Stimulated activated CD4-positive, alpha-beta T cell treated with anti-CD3 and anti-CD28 coated beads, TNF-alpha, amount 100 ng/mL, for 48 hours (primary cell): ENCODE results near the gene ZNF598.
"Not testable (repeated sequence)": the region's sequence is repeated elsewhere in the genome, so short reads cannot be mapped to it uniquely, and the experiment has no call there.

Source experiments
- DNase-seq, 3 donors: peaks; one replicate each; pipeline ENCODE4 v3.0.0-alpha.2; 2020; ENCODE audit warnings: low read depth in 3 of 3

ZNF598 gene

DNA sequence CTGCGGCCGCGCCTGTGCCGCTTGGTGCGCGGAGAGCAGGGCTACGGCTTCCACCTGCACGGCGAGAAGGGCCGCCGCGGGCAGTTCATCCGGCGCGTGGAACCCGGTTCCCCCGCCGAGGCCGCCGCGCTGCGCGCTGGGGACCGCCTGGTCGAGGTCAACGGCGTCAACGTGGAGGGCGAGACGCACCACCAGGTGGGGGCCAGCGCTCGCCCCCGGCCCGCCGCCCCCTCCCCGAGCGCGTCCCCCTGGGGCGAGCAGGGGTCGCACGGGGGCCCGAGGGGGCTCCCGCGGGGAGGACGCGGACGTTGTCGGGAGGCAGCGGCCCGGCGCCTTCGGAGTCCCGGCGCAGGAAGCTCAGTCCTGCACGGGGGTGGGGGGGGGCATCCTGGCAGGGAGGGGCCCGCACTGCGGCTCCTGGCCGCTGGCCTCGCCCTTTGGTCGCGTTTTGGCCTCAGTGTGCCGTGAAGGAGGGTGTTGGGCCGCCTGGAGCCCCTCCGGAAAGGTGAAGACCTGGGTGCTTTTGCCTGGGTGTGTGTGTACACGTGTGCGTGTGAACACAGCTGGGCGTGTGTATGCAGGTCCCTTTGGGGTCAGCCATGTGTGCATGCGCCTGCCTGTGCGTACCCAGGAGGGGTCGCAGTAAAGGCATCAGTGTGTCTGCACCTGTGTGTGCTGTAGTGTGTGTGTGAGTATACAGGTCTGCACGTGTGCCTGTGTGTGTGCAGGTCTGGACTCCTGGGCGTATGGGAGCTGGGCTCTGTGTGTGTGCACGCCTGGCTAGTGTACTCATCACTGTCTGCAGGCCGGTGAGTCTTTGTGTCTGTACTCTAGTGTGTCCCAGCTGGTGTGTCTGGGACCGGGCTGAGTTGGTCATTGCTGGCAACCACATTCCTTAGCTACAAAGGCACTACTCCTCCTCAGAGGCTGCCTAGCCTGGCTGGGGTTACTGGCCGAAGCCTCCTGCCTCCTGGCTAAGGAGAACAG is 17.7 kb upstream of the ZNF598 start:
- DNase-seq, result no peak

DNA sequence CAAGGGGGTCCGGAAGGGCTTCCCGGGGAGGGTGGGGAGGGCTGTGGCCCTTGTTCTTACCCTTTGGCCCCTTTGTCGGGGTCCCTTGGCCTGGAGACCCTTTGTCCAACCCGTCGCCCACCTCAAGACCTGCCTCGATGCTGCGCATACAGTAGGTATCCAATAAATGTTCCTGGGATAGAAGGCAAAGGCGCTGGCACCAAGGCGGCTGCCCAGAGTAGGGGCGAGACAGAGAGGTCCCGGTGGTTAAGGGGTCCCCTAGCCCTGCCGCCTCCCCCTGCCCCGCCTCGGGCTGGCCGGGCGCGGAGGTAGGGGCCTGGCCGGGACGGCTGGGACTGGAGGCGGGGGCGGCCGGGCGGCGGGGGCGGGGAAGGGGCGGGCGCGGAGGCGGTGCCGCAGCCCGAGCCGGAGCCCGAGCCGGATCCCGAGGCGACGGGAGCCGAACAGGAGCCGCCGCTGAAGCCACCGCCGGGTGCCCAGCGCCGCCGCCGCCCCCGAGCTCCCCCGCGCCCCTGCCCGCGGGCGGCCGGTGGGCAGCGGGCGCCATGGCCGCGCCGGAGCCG is 16.9 kb upstream of the ZNF598 start, which contains the start of gene NHERF2:
NHERF2 (plus strand) TSS at position 442 of the 563 bp plus-strand sequence; CDS start at position 546, 104 bp downstream.
- DNase-seq, result no peak

DNA sequence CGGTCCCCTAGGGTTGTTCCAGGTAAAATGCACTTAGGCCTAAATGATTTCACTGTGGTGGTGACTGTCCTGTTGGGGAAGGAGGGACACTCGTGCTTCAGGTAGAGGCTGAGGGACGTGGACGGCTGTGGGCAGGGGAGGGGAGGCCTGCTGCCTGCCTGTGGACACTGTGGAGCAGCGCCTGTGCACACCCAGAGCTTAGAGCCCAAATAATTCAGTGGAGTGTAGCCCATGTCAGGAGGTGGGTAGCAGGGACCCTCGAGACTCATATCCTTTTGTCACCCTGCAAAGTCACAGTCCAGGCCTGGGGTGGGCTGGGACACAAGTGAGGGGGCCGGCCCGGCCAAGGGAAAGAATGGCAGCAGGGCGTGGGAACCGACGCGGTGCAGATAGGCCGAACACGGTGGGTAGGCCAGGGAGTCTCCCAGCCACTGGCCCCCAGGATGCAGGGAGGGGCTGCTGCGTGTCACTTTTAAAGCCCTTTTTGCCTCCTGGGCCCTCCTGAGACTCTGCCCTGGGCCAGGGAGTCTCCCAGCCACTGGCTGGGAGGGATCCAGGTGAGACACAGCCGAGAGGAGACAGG is 16.3 kb upstream of the ZNF598 start:
- DNase-seq, result no peak

DNA sequence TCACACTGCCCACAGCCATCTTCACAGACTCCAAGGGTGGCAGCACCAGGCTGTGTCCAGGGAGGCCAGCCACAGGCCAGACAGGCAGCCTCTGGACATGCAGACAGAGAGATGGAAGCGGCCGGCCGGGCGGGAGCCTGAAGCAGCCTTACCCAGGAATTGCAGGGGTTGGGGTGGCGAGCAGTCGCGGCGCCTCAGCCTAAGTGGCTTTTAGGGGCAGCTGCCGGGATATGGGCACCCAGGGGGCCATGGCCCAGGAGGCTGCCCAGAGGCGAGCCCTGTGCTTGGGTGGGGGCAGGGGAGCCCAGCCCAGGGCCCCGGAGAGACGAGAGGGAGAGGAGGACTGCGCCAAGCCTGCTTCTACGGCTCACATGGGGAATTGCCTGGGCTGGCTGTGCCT is 15.6 kb upstream of the ZNF598 start:
- no peak for DNase-seq

DNA sequence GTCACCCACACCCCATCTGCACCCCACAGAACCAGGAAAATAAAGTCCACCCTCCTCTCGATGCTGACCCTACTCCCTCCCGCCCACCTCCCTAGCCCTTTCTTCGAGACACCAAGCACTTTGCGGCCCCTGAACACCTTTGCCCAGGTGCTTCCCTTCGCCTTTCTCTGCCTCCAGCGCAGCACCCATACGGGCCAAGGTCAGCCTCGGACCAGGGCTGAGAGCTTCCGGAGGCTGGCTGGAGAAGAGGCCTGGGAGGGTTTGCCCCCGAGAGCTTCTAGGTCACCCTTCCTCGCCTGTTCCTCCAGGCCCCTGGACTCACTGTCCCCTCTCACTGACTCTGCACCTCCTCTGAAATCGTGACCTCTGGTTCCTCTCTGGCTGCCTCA is 14.4 kb upstream of the ZNF598 start:
- no peak for DNase-seq

DNA sequence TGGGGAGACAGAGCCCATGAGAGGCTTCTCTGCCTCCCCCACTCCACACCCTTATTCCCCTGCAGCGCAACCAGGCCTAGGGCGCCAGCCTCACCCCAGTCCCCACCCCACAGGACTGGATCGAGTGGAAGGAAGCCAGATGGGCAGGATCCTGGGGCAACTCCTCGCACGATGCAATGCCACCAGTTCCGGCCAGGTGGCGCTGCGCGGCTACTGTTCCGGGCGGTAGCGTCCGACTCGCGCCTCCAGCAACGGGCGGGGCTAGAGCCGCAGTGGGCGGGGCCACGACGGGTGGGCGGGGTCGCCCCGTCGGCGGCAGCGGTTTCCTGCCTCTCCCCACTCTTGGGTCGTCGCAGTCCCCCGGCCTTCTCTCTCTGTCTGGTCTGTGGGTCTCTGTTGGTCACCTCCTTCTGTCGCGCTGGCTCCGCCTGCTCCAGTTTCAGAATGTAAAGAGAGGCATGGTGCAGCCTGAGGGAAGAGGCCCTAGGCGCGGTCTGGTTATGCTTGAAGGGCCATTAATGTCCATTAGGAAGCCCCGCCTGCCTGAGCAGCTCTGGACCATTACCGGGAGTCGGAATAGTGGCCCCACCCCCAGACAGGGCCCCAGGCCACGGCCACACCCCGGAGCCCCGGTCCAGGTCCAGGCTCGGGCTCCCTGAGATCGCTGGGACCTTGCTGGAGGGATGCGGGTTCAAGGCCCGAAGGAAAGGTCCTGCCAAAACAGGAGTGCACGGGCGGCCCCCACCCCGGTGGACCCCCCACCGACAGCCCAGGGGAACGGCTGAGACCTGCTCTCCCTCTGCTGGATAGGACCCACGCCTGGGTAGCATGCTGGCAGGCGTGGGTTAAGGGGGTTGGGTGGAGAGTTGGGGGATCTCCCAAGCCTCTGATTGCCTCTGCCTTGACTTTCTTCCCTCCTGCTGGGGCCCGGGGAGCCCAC is 13.7 kb upstream of the ZNF598 start:
- peak; percentile 85 to 95 (median 92) for DNase-seq

DNA sequence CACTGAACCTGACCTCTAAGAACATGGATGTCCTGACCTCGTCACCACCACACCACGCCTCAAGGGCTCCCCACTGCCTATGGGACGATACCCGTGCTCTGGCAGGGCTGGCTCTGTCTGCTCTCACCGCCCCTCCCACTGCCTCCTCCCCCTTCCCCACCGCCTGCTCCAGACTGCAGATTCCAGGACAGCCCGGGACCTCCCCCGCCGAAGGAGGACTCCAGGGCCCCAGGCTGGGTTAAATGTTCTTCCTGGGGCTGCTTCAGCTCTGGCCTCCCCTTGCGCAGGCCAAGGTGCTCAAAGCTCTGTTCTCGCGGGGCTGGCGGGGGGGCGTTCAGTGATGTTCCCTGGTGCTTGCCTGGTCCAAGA is 13.1 kb upstream of the ZNF598 start:
- DNase-seq, result no peak

DNA sequence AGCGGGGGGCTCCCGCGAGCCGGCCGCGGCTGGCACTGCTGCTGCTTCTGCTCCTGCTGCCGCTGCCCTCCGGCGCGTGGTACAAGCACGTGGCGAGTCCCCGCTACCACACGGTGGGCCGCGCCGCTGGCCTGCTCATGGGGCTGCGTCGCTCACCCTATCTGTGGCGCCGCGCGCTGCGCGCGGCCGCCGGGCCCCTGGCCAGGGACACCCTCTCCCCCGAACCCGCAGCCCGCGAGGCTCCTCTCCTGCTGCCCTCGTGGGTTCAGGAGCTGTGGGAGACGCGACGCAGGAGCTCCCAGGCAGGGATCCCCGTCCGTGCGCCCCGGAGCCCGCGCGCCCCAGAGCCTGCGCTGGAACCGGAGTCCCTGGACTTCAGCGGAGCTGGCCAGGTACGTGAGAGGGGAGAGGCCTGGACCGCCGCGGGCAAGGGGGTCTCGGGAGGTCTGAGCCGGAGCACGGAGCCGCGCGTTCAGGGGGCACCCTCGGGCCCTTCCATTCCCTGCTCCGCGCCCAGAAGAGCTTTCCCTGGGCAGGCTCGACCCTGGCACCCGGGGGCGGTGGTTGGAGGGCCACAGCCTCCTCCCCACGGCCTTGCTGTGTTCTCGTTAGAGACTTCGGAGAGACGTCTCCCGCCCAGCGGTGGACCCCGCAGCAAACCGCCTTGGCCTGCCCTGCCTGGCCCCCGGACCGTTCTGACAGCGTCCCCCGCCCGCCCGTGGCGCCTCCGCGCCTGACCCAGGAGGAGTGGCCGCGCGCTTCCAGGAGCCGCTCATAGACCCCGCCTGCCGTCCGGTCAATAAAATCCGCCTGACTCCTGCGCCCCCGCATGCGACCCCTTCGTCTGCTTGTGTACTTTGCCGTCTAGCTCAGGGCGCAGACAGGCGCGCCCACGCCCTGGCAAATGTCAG is 10.6 kb upstream of the ZNF598 start:
- DNase-seq, result no peak

DNA sequence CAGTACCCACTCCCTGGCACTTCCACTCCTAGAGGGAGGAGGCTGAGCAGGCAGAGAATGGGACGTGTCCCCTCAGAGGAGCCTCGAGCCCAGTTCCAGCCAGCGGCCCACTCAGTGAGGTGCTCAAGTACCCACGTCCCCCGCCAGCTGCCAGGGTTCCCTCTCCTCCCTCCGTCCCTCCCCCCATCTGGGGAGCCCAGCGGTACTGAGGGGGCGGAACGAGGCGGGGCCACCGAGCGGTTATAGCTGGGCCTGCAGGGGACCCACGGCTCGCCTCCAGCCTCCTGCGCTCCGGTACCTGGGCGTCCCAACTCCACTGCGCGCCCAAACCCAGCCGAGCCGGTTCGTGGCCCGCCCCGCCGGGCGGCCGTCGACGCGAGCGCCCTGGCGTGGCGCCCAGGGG is 9.9 kb upstream of the ZNF598 start, which contains the start of gene NPW:
NPW (plus strand) TSS at position 268 of the 403 bp plus-strand sequence.
- no peak for DNase-seq

DNA sequence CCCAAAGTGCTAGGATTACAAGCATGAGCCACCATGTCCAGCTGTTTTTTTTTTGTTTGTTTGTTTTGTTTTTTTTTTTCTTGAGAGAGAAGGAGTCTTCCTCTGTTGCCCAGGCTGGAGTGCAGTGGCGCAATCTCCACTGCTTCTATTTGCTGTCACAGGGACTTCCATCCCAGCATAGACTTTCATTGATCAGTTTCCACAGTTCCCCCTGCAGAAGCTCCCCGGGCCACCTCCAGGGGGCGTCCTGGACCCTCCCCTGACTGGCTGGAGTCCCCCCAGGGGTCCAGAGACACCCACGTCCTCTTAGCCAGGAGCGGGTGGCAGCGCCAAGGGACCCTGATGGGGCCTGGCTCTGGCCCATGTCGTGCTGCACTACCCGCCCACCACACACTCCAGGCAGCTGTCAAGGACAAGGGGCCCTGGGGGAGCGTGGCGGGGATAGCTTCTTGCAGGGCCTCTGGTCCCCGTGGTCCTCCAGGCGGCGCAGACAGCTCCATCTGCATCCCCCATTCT is 6.8 kb upstream of the ZNF598 start:
- DNase-seq, result no peak

DNA sequence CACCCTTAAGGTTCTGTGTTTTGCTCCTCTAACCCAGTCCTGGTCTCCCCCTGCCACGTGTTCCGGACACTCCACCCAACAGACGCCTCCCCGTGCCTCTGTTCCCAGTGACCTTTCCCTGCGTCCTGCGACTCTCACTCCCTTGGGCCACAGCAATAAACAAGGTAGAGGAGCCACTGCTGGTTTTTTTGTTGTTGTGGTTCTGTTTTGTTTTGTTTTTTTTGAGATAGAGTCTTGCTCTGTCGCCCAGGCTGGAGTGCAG is 6.3 kb upstream of the ZNF598 start:
- DNase-seq, result no peak

DNA sequence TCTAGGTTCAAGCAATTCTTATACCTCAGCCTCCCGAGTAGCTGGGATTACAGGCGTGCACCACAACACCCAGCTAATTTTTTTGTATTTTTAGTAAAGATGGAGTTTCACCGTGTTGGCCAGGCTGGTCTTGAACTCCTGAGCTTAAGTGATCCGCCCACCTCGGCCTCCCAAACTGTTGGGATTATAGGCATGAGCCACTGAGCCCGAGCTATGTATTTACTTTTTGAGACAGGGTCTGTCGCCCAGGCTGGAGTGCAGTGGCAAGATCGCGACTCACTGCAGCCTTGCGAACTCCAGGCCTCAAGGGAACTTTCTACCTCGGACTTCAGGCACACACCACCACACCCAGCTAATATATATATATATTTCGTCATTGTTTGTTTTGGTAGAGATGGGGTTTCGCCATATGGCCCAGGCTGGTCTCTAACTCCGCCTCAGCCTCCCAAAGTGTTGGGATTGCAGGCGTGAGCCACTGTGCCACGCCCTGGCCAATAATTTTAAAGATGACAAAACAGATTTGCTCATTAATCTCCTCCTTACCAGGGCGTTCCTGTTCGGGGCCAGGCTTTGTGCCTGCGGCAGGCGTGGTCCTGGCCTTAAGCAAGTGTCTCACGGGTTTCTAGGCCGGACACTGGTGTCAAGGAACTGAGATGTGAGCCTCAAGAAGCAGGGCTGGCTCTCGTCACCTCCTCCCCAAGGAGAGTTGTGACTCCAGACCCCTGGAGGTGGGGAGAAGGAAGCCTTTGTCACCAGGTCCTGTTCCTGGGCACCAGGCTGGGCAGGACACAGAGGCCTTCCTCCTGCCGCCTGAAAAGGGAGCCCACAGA is 5.7 kb upstream of the ZNF598 start:
- DNase-seq, result no peak

DNA sequence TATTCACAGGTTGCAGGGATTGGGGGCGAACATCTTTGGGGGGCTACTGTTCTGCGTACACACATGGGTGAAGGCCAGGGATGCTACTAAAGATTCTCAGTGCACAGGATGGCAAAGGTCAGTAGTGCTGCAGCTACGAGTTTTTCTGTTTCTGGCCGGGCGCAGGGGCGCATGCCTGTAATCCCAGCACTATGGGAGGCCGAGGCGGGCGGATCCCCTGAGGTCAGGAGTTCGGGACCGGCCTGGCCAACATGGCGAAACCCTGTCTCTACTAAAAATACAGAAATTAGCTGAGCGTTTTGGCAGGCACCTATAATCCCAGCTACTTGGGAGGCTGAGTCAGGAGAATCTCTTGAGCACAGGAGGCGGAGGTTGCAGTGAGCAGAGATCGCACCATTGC is 3.9 kb upstream of the ZNF598 start:
- no peak for DNase-seq

DNA sequence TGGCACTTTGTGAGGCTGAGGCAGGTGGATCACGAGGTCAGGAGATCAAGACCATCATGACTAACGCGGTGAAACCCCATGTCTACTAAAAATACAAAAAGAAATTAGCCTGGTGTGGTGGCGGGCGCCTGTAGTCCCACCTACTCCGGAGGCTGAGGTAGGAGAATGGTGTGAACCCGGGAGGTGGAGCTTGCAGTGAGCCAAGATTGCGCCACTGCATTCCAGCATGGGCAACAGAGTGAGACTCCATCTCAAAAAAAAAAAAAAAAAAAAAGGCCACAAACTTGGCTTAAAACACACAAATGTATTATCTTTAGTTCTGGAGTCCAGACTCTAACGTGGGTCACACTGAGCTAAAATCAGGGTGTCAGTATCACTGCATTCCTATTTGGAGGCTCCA is 2.1 kb upstream of the ZNF598 start:
- DNase-seq, result not testable (repeated sequence)

DNA sequence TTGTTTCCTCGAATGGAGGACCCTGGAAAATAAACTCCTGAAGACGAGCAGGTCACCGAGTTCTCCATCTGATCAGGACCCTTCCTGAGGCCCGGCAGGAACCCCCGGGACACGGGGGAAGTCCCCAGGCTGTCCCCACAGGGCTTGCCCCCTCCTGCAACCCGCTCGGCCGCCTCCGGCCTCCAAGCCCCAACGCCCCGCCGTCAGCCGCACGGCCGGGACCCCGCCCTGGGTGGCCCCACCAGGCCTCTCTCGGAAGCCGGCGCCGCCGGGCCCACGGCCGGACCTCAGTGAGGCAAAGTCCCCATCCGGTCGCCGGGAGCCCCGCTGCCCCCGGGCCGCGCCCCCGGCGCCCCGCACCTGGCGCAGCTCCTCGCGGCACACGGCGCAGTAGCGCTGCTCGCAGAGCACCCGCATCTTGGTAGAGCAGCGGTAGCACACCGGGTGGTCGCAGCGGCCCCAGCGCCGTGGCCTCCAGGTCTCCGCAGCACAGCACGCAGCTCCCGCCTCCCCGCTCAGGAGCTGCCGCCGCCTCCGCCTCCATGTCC is 383 bp downstream of the ZNF598 start:
- no peak for DNase-seq

DNA sequence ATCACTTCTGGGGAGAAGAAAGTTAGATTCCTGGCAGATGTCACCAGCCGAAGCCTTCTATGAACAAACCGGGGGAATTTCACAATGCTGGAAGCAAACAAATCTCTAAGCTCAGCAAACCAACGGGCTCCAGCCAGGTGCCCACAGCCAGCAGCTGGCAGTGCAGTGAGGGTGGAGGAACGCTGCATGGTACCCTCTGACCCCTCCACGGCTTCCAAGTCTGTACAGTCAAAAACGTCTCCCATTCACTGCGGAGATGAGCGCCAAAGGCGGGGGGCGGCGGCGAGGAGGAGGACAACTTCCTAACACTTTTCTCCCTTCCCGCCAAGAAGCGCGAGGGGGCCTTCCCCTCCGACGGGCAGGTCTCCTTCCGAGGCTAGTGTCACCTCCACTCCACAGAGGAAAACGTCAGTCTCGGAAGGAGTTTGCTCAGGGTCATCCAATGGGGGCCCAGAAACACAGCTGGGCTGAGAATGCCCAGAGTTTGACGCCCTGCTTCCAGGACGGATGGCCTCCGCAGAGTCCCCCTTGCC is 924 bp downstream of the ZNF598 start:
- no peak for DNase-seq

DNA sequence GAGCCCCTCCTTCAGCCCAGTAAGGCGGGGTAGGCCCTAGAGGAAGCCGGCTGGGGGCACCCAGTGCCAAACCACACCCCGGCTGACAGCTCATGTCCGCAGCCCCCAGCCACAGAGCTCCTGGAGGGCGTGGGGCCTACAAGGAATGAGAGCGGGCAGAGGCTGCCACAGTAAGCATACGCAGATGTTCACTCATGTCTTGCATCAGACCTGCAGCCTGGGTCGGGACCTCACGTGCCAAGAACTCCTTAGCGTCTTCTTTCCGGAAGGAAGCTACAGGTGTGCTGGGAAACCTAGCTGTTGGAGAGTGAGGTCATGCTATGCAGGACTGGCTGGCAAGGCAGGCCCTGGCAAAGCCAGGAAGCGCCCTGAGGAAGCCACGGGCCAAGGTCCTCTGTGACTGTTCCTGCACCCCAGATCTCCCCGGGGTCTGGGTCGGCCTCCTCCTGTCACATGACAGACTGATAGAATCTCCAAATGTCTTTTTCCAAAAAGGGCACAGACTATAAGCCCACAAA is 1.6 kb downstream of the ZNF598 start:
- DNase-seq, result no peak

DNA sequence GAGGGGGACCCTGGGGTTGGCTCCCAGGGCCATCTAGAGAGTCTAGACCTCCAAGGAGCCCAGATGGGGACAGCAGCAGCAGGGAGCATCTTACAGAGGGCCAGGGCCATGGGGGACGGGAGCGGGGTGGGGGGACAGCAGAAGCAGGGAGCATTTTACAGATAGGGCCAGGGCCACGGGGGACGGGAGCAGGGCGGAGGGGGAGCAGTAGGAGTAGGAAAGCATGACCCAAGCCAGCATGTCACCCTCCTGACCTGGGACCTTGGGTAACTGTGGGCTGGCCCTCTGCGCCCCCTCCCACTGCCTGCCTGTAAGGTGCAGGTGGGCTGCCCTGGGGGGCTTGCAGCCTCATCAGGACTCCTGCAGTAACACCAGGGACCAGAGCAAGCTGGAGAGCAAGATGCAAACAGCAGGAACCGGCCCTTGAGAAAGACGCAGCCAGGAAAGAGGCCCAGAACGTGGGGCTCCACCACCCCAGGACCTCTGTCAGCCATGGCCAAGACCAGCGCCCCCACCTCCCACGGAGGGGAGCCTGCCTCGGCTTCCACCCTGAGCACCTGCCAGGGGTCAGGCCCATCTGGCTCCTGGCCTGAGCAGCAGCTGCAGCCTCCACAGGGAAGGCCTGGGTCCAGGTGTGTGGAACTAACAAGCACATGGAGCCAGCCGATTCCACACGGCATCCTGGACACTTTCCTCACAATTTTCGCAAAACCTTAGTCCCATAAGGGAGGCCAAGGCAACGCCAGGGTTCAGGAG is 2.4 kb downstream of the ZNF598 start:
- DNase-seq, result no peak
